Choroid plexus epithelial cell (primary cell): Measurements from ENCODE around the gene WNT8B.

Experiments used
- DNase-seq: peaks from one replicate; pipeline ENCODE4 v3.0.0-alpha.2; 2010; ENCODE audit warnings: low read depth
- H3K4me3 ChIP-seq: 2 replicates; pipeline ENCODE4 v1.5.1; 2011; ENCODE audit warnings: low read depth, mild to moderate bottlenecking, control low read depth, low read length, moderate library complexity
- CTCF ChIP-seq: conservative IDR thresholded peaks from 2 replicates; pipeline ENCODE4 v1.5.1; 2011; ENCODE audit warnings: low read depth, mild to moderate bottlenecking, control low read depth, inconsistent platforms, low read length, moderate library complexity

The WNT8B gene

GRCh38 chr10:100506596-100507356, 44.0 kb downstream of the WNT8B start:
- no peak for DNase-seq
- no peak overlapping the region for H3K4me3 ChIP-seq
- no peak for TF ChIP-seq CTCF

GRCh38 chr10:100507357-100507732, 44.5 kb downstream of the WNT8B start:
- no peak for DNase-seq
- TF ChIP-seq CTCF: no peak
- H3K4me3 ChIP-seq: no peak overlapping the region

GRCh38 chr10:100508266-100508665, 45.5 kb downstream of the WNT8B start:
- DNase-seq: no peak

GRCh38 chr10:100508691-100509150, 45.9 kb downstream of the WNT8B start:
- TF ChIP-seq CTCF: peak; percentile 77
- peak; percentile 79 for DNase-seq
- H3K4me3 ChIP-seq: no peak overlapping the region

More at GRCh38 chr10:100508266-100508665, 45.5 kb downstream of the WNT8B start:
- H3K4me3 ChIP-seq: no peak overlapping the region
- no peak for TF ChIP-seq CTCF

GRCh38 chr10:100509241-100509840, 46.5 kb downstream of the WNT8B start:
- DNase-seq: no peak
- TF ChIP-seq CTCF: no peak
- no peak overlapping the region for H3K4me3 ChIP-seq

- no peak for TF ChIP-seq CTCF
- no peak for DNase-seq
- no peak overlapping the region for H3K4me3 ChIP-seq
Observed at GRCh38 chr10:100510533-100511308, 47.9 kb downstream of the WNT8B start.
